Skeletal muscle tissue (tissue), 4 donors: ENCODE results near the gene STARD3NL. TPM values are rescaled to one million over a fixed set of nuclear protein-coding genes. Genes with fewer than 3 reads are reported as not detected.
"Not testable (repeated sequence)": the region's sequence is repeated elsewhere in the genome, so short reads cannot be mapped to it uniquely, and the experiment has no call there.

Experiments
- H3K27ac ChIP-seq: one replicate; pipeline ENCODE4 v1.7.0; 2013; ENCODE audit warnings: mild to moderate bottlenecking, low read depth, low read length, inconsistent platforms
- H3K27me3 ChIP-seq, 3 donors: one replicate each; pipeline ENCODE4 v1.7.0; 2013; ENCODE audit warnings: low read length in 3 of 3; ENCODE audit not compliant: control insufficient read depth in 3 of 3, insufficient read depth in 3 of 3
- H3K36me3 ChIP-seq, 3 donors: one replicate each; pipeline ENCODE4 v1.7.0; 2013; ENCODE audit warnings: low read length in 3 of 3; ENCODE audit not compliant: control insufficient read depth in 3 of 3, insufficient read depth in 3 of 3
- H3K4me1 ChIP-seq, 3 donors: one replicate each; pipeline ENCODE4 v1.7.0; 2013; ENCODE audit warnings: low read length in 3 of 3, mild to moderate bottlenecking in 3 of 3; ENCODE audit not compliant: control insufficient read depth in 3 of 3, insufficient read depth in 3 of 3
- H3K4me3 ChIP-seq, 3 donors: one replicate each; pipeline ENCODE4 v1.7.0; 2013; ENCODE audit warnings: low read length in 3 of 3
- H3K9ac ChIP-seq, 3 donors: one replicate each; pipeline ENCODE4 v1.7.0; 2013; ENCODE audit warnings: low read length in 3 of 3, mild to moderate bottlenecking in 3 of 3, moderate library complexity in 2 of 3, low read depth in 1 of 3
- H3K9me3 ChIP-seq, 3 donors: one replicate each; pipeline ENCODE4 v1.7.0; 2013; ENCODE audit warnings: low read length in 3 of 3; ENCODE audit not compliant: control insufficient read depth in 3 of 3
- total RNA-seq: library from RNA; depleted of rRNA; stranded (reverse); fragments of >200 nt; gene quantifications from one replicate; pipeline ENCODE4 v1.2.3, GENCODE V29; 2014
- donor health status: Osteomylitis.

The STARD3NL gene
- total RNA-seq, 1 donor from 2014 or later: 28.2 TPM

- not testable (repeated sequence) for H3K9me3 ChIP-seq, H3K27me3 ChIP-seq, H3K4me1 ChIP-seq, H3K9ac ChIP-seq, H3K27ac ChIP-seq, H3K4me3 ChIP-seq
- peaks cover 5 to 16% (median 12%) of the 10 kb centered on the region in 3 donors for H3K36me3 ChIP-seq
Observed at GRCh38 chr7:38234759-38235158, 56.7 kb downstream of the STARD3NL start.

DNA sequence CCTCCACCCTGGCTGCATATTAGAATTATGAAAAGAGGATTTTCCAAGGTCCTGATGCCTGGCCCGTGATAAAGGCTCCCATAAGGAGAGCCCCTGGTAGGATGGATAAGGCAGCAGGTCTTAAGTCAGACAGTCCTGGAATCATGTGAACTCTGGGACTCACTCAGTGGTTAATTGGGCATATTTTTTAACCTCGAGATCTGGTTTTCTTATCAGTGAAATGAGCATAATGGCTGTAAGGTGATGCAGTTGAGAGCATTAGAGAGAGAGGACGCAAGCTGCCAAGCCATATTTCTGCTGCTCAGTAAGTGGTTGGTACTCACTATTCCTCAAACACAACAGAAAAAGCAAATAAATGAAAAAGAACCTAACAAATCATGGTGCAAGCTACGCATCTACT is 57.6 kb downstream of the STARD3NL start:
- H3K27ac ChIP-seq: no peak overlapping the region
- no peaks in the 10 kb centered on the region for H3K4me1 ChIP-seq
- H3K4me3 ChIP-seq: no peak overlapping the region
- peaks cover 5 to 10% (median 5%) of the 10 kb centered on the region in 3 donors for H3K36me3 ChIP-seq
- H3K9ac ChIP-seq: no peak overlapping the region
- no peaks in the 10 kb centered on the region for H3K9me3 ChIP-seq
- H3K27me3 ChIP-seq: no peaks in the 10 kb centered on the region

DNA sequence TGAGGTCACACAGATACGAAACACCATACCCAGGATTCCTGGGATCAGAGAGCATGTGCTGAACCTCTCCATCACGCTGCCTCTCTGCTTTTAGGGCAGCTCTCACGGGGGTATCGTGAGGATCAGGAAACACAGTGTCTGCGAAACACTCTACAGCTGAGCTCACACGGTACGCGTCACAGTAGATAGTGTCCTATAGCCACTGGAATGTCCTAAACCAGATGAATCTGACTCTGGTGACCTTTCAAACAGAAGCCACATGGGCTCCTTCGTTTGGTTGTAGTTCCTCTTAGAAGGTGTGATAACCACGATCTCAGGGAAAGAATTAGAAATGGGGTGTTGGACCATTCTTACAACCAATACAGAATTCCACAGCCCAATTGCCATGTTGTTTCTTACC is 61.1 kb downstream of the STARD3NL start:
- H3K27me3 ChIP-seq, H3K36me3 ChIP-seq, H3K27ac ChIP-seq, H3K4me1 ChIP-seq, H3K9ac ChIP-seq, H3K9me3 ChIP-seq, H3K4me3 ChIP-seq: not testable (repeated sequence)

GRCh38 chr7:38241071-38241470 is 63.0 kb downstream of the STARD3NL start:
- Histone ChIP-seq H3K9ac (no peak overlapping the region), H3K27me3 (no peaks in the 10 kb centered on the region), H3K4me1 (no peaks in the 10 kb centered on the region), H3K4me3 (no peak overlapping the region), H3K9me3 (no peaks in the 10 kb centered on the region), H3K27ac (no peak overlapping the region), H3K36me3 (no peaks in the 10 kb centered on the region)

DNA sequence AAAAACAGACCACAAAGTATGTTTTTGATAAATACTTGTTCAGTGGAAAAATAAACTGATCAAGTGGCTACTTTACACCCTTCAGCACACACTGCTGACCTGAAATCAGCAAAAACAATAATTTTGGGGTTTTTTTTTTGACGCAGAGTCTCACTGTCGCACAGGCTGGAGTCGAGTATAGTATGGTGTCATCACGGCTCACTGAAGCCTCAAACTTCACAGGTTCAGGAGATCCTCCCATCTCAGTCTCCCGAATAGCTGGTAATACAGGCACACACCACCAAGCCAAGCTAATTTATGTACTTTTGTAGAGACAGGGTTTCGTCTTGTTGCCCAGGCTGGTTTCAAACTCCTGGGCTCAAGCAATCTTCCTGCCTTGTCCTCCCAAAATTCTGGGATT is 64.8 kb downstream of the STARD3NL start:
- H3K27ac ChIP-seq: no peak overlapping the region
- no peaks in the 10 kb centered on the region for H3K9me3 ChIP-seq
- no peak overlapping the region for H3K4me3 ChIP-seq
- no peaks in the 10 kb centered on the region for H3K36me3 ChIP-seq
- H3K27me3 ChIP-seq: no peaks in the 10 kb centered on the region
- no peaks in the 10 kb centered on the region for H3K4me1 ChIP-seq
- H3K9ac ChIP-seq: no peak overlapping the region

GRCh38 chr7:38243345-38243744 is 65.3 kb downstream of the STARD3NL start:
- H3K4me3 ChIP-seq, H3K4me1 ChIP-seq, H3K9ac ChIP-seq, H3K36me3 ChIP-seq, H3K27me3 ChIP-seq, H3K27ac ChIP-seq, H3K9me3 ChIP-seq: not testable (repeated sequence)

- H3K9me3 ChIP-seq: no peaks in the 10 kb centered on the region
- H3K4me1 ChIP-seq: no peaks in the 10 kb centered on the region
- H3K27ac ChIP-seq: no peak overlapping the region
- H3K27me3 ChIP-seq: no peaks in the 10 kb centered on the region
- no peak overlapping the region for H3K4me3 ChIP-seq
- H3K36me3 ChIP-seq: no peaks in the 10 kb centered on the region
- no peak overlapping the region for H3K9ac ChIP-seq
Observed at GRCh38 chr7:38244516-38244915, 66.5 kb downstream of the STARD3NL start.

- H3K9me3 ChIP-seq: no peaks in the 10 kb centered on the region
- H3K27me3 ChIP-seq: no peaks in the 10 kb centered on the region
- no peak overlapping the region for H3K4me3 ChIP-seq
- H3K9ac ChIP-seq: no peak overlapping the region
- no peaks in the 10 kb centered on the region for H3K36me3 ChIP-seq
- no peaks in the 10 kb centered on the region for H3K4me1 ChIP-seq
- no peak overlapping the region for H3K27ac ChIP-seq
Observed at GRCh38 chr7:38245409-38245977, 67.4 kb downstream of the STARD3NL start.

GRCh38 chr7:38248069-38248567 is 70.1 kb downstream of the STARD3NL start:
- Histone ChIP-seq H3K4me1 (no peaks in the 10 kb centered on the region), H3K9me3 (no peaks in the 10 kb centered on the region), H3K36me3 (no peaks in the 10 kb centered on the region), H3K4me3 (no peak overlapping the region), H3K27me3 (no peaks in the 10 kb centered on the region), H3K9ac (no peak overlapping the region), H3K27ac (no peak overlapping the region)

DNA sequence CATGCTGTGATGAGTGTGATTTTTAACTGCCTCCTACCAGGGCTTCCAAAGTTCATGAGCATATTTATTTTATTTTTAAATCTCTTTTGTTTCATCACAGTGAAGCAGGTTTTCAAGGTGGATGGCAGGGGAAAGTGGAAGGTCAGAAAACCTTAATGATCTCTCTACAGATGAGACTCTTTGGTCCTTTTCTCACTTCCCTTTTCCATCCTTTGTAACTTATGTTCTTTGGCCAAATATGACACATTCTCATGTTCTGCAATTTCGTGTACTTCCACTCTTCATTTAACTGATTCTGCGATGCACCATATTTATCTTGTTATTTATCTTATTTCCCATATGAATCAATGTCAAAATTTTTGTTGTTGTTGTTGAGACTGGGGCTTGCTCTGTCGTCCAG is 71.8 kb downstream of the STARD3NL start:
- H3K36me3 ChIP-seq, H3K4me1 ChIP-seq, H3K27me3 ChIP-seq, H3K9ac ChIP-seq, H3K4me3 ChIP-seq, H3K27ac ChIP-seq, H3K9me3 ChIP-seq: not testable (repeated sequence)

GRCh38 chr7:38257350-38257677 is 79.3 kb downstream of the STARD3NL start:
- no peaks in the 10 kb centered on the region for H3K4me1 ChIP-seq
- H3K9me3 ChIP-seq: no peaks in the 10 kb centered on the region
- no peak overlapping the region for H3K4me3 ChIP-seq
- no peak overlapping the region for H3K27ac ChIP-seq
- no peak overlapping the region for H3K9ac ChIP-seq
- H3K36me3 ChIP-seq: no peaks in the 10 kb centered on the region
- H3K27me3 ChIP-seq: no peaks in the 10 kb centered on the region
